ENCODE measurements around the gene CCHCR1. TPM values are rescaled to one million over a fixed set of nuclear protein-coding genes. Genes with fewer than 3 reads are reported as not detected.
"Not testable (repeated sequence)": the region's sequence is repeated elsewhere in the genome, so short reads cannot be mapped to it uniquely, and the experiment has no call there.

CCHCR1 gene
- polyA plus RNA-seq, 1 donor from 2014 or later, result 19.7 TPM

DNA sequence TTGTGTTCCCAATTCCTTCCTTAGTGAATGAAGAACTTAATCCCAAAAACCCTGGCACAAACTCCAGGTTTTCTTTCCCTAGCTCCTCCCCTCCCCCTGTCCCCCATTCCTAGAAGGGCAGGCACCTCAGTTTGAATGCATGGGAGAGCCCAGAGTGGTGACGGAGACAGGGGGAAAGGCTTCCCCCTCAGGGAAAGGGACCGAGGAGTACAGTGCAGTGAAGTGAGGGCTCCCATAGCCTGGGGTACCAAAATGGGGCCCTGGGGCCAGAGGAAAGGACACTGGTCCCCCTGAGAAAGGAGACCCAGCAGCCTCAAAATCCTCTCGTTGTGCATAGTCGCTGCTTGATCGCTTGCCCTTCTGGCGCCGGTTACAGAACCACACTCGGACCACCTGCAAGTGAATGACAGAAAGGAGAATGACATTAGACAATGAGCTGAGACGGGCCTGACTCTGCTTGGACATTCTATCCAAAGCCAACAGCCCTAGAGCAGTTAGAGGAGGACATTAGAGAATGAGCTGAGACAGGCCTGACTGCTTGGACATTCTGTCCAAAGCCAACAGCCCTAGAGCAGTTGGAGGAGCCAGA is 7.0 kb upstream of the CCHCR1 start:
- not testable (repeated sequence) for H3K9me3 ChIP-seq (ENCODE audit: low read length); H3K9me2 ChIP-seq (ENCODE audit: insufficient read depth, low read length); H3K4me3 ChIP-seq (ENCODE audit: low read length); H4K20me1 ChIP-seq (ENCODE audit: insufficient read depth); H3K9ac ChIP-seq (ENCODE audit: low read length); H3F3A ChIP-seq (ENCODE audit: insufficient read depth, low read length, poor library complexity, severe bottlenecking); H3K27ac ChIP-seq (ENCODE audit: low read length); H3K27me3 ChIP-seq (ENCODE audit: insufficient read depth, low read depth, low read length); H3K79me2 ChIP-seq (replicated peaks; ENCODE audit: insufficient read depth, low read length); H2AFZ ChIP-seq (ENCODE audit: low read depth, low read length); H3K36me3 ChIP-seq (ENCODE audit: insufficient read depth, low read length); H3K4me2 ChIP-seq (ENCODE audit: low read length)

DNA sequence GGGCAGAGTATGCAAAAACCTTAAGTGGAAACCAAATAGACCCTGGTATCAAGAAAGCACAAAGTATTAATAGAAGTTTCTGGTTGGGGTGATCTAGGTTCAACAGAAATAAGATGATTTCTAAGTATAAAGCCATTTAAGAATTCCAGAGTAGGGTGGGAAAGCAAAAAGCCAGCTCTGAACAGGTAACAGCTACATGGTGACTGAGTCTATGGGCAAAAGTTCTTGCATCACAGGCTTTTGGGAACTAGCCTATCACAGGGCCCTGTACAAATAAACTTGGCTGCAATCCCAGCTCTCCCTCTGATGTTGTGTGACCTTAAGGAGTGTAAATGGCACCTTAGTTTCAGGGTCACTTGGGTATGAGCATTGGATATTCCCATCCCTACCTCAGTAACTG is 6.3 kb upstream of the CCHCR1 start:
- no peak overlapping the region for H3K9ac ChIP-seq (ENCODE audit: low read length)
- no peaks in the 10 kb centered on the region for H4K20me1 ChIP-seq (ENCODE audit: insufficient read depth)
- no peaks in the 10 kb centered on the region for H3F3A ChIP-seq (ENCODE audit: insufficient read depth, low read length, poor library complexity, severe bottlenecking)
- no peak overlapping the region for H3K4me3 ChIP-seq (ENCODE audit: low read length)
- TF ChIP-seq, protein P1, sequence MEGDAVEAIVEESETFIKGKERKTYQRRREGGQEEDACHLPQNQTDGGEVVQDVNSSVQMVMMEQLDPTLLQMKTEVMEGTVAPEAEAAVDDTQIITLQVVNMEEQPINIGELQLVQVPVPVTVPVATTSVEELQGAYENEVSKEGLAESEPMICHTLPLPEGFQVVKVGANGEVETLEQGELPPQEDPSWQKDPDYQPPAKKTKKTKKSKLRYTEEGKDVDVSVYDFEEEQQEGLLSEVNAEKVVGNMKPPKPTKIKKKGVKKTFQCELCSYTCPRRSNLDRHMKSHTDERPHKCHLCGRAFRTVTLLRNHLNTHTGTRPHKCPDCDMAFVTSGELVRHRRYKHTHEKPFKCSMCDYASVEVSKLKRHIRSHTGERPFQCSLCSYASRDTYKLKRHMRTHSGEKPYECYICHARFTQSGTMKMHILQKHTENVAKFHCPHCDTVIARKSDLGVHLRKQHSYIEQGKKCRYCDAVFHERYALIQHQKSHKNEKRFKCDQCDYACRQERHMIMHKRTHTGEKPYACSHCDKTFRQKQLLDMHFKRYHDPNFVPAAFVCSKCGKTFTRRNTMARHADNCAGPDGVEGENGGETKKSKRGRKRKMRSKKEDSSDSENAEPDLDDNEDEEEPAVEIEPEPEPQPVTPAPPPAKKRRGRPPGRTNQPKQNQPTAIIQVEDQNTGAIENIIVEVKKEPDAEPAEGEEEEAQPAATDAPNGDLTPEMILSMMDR (IDR thresholded peaks at IDR 0.05; ENCODE audit: poor library complexity, severe bottlenecking), result no peak
- TF ChIP-seq POLR2AphosphoS5 (IDR thresholded peaks at IDR 0.05) (no peak), MXI1 (conservative IDR thresholded peaks at IDR 0.05; ENCODE audit: poor library complexity, severe bottlenecking) (no peak), TAF1 (IDR thresholded peaks at IDR 0.05; ENCODE audit: low read depth) (no peak), EP300 (conservative IDR thresholded peaks at IDR 0.05; ENCODE audit: poor library complexity, severe bottlenecking) (no peak), SMC3 (conservative IDR thresholded peaks at IDR 0.05; ENCODE audit: poor library complexity) (no peak), RAD21 (conservative IDR thresholded peaks at IDR 0.05) (no peak), EZH2 (IDR thresholded peaks at IDR 0.05; ENCODE audit: borderline replicate concordance, insufficient read depth, low read length, poor library complexity, severe bottlenecking) (no peak)
- TF ChIP-seq, protein P2, sequence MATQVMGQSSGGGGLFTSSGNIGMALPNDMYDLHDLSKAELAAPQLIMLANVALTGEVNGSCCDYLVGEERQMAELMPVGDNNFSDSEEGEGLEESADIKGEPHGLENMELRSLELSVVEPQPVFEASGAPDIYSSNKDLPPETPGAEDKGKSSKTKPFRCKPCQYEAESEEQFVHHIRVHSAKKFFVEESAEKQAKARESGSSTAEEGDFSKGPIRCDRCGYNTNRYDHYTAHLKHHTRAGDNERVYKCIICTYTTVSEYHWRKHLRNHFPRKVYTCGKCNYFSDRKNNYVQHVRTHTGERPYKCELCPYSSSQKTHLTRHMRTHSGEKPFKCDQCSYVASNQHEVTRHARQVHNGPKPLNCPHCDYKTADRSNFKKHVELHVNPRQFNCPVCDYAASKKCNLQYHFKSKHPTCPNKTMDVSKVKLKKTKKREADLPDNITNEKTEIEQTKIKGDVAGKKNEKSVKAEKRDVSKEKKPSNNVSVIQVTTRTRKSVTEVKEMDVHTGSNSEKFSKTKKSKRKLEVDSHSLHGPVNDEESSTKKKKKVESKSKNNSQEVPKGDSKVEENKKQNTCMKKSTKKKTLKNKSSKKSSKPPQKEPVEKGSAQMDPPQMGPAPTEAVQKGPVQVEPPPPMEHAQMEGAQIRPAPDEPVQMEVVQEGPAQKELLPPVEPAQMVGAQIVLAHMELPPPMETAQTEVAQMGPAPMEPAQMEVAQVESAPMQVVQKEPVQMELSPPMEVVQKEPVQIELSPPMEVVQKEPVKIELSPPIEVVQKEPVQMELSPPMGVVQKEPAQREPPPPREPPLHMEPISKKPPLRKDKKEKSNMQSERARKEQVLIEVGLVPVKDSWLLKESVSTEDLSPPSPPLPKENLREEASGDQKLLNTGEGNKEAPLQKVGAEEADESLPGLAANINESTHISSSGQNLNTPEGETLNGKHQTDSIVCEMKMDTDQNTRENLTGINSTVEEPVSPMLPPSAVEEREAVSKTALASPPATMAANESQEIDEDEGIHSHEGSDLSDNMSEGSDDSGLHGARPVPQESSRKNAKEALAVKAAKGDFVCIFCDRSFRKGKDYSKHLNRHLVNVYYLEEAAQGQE (IDR thresholded peaks at IDR 0.05; ENCODE audit: borderline replicate concordance), result no peak
- no peak overlapping the region for H3K4me2 ChIP-seq (ENCODE audit: low read length)
- H3K27ac ChIP-seq (ENCODE audit: low read length), result no peak overlapping the region
- H3K27me3 ChIP-seq (ENCODE audit: insufficient read depth, low read depth, low read length), result peaks cover under 1% of the 10 kb centered on the region
- no peaks in the 10 kb centered on the region for H3K9me3 ChIP-seq (ENCODE audit: low read length)
- H3K9me2 ChIP-seq (ENCODE audit: insufficient read depth, low read length), result no peaks in the 10 kb centered on the region
- H3K79me2 ChIP-seq (replicated peaks; ENCODE audit: insufficient read depth, low read length), result no peaks in the 10 kb centered on the region
- H2AFZ ChIP-seq (ENCODE audit: low read depth, low read length), result no peak overlapping the region
- H3K36me3 ChIP-seq (ENCODE audit: insufficient read depth, low read length), result no peaks in the 10 kb centered on the region
